ENCODE results near the gene ARHGAP9. TPM values are rescaled to one million over a fixed set of nuclear protein-coding genes. Genes with fewer than 3 reads are reported as not detected.

Gene ARHGAP9
- total RNA-seq, 2 donors from 2014 or later: 1.3 to 1.6 TPM

- H3K36me3 Mint-ChIP-seq (ENCODE audit: low read depth): peaks cover 2% of the 10 kb centered on the region
- no peak overlapping the region for H3K27ac Mint-ChIP-seq
- Histone ChIP-seq H3K4me3 (ENCODE audit: low read length) (no peak overlapping the region), H3K36me3 (ENCODE audit: control insufficient read depth, insufficient read depth, low read length) (no peaks in the 10 kb centered on the region), H3K9ac (ENCODE audit: extremely low read depth, low read length, poor library complexity, severe bottlenecking) (no peak overlapping the region), H3K9me3 (ENCODE audit: control insufficient read depth, low read length) (peaks cover 7% of the 10 kb centered on the region), H3K27me3 (ENCODE audit: control insufficient read depth, insufficient read depth, low read length, poor library complexity, severe bottlenecking) (no peaks in the 10 kb centered on the region), H3K27ac (ENCODE audit: low read depth, low read length) (no peak overlapping the region), H3K4me1 (ENCODE audit: control insufficient read depth, insufficient read depth, low read length) (peaks cover 6% of the 10 kb centered on the region)
- no peak for DNase-seq
- no peak overlapping the region for H3K4me3 Mint-ChIP-seq
- peaks cover 14% of the 10 kb centered on the region for H3K9me3 Mint-ChIP-seq
- TF ChIP-seq, protein P1, sequence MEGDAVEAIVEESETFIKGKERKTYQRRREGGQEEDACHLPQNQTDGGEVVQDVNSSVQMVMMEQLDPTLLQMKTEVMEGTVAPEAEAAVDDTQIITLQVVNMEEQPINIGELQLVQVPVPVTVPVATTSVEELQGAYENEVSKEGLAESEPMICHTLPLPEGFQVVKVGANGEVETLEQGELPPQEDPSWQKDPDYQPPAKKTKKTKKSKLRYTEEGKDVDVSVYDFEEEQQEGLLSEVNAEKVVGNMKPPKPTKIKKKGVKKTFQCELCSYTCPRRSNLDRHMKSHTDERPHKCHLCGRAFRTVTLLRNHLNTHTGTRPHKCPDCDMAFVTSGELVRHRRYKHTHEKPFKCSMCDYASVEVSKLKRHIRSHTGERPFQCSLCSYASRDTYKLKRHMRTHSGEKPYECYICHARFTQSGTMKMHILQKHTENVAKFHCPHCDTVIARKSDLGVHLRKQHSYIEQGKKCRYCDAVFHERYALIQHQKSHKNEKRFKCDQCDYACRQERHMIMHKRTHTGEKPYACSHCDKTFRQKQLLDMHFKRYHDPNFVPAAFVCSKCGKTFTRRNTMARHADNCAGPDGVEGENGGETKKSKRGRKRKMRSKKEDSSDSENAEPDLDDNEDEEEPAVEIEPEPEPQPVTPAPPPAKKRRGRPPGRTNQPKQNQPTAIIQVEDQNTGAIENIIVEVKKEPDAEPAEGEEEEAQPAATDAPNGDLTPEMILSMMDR (conservative IDR thresholded peaks at IDR 0.05): no peak
- peaks cover 1% of the 10 kb centered on the region for H3K27me3 Mint-ChIP-seq (ENCODE audit: insufficient read depth)
- 83% methylated on average over 1 of the region's 1 CpG; no CpG with 5 or more reads in 1 of the 2 experiments for WGBS, 2 experiments (ENCODE audit: insufficient coverage in 1 of 2, insufficient read length in 1 of 2)
- H3K4me1 Mint-ChIP-seq: peaks cover 9% of the 10 kb centered on the region
Measured at GRCh38 chr12:57438400-57438799, 41.3 kb downstream of the ARHGAP9 start.

- Mint-ChIP-seq H3K27ac (peak overlapping the region; percentile 55), H3K9me3 (peaks cover under 1% of the 10 kb centered on the region)
Measured at GRCh38 chr12:57435293-57435692, 44.4 kb downstream of the ARHGAP9 start.

DNA sequence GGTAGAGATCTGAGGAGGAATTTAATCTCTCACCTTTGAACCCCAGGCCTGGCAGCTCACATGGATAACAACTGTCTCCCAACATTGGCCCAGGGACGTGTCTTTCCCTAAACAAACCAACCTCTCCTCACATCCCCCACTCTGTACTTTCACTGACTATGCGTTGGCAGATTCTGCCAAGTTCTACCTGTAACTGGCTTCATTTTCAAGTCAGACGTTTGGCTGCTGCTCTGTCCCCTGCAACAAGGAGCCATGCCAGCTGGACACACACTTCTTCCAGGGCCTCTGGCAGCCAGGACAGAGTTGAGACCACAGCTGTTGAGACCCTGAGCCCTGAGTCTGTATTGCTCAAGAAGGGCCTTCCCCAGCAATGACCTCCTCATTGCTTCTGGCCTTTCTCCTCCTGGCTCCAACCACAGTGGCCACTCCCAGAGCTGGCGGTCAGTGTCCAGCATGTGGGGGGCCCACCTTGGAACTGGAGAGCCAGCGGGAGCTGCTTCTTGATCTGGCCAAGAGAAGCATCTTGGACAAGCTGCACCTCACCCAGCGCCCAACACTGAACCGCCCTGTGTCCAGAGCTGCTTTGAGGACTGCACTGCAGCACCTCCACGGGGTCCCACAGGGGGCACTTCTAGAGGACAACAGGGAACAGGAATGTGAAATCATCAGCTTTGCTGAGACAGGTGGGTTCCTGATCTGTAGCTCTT is 45.0 kb downstream of the ARHGAP9 start, which contains the start of gene INHBC:
INHBC (plus strand) TSS at position 268 of the 707 bp plus-strand sequence; CDS start at position 371, 103 bp downstream.
- H3K27ac Mint-ChIP-seq: peak within 1 kb of the TSS; percentile 55
- Histone ChIP-seq H3K27me3 (ENCODE audit: control insufficient read depth, insufficient read depth, low read length, poor library complexity, severe bottlenecking) (no peaks in the 10 kb centered on the region), H3K4me3 (ENCODE audit: low read length) (no peak within 1 kb of the TSS), H3K36me3 (ENCODE audit: control insufficient read depth, insufficient read depth, low read length) (no peaks in the 10 kb centered on the region), H3K9ac (ENCODE audit: extremely low read depth, low read length, poor library complexity, severe bottlenecking) (no peak within 1 kb of the TSS), H3K9me3 (ENCODE audit: control insufficient read depth, low read length) (no peaks in the 10 kb centered on the region), H3K4me1 (ENCODE audit: control insufficient read depth, insufficient read depth, low read length) (peaks cover 6% of the 10 kb centered on the region), H3K27ac (ENCODE audit: low read depth, low read length) (no peak within 1 kb of the TSS)
- no peaks in the 10 kb centered on the region for H3K36me3 Mint-ChIP-seq (ENCODE audit: low read depth)
- H3K4me1 Mint-ChIP-seq: peaks cover 18% of the 10 kb centered on the region
- no peaks in the 10 kb centered on the region for H3K9me3 Mint-ChIP-seq
- no peak for DNase-seq
- 76 to 88% methylated on average over 5 to 8 of the region's 8 CpGs for WGBS, 2 experiments (ENCODE audit: insufficient coverage in 1 of 2, insufficient read length in 1 of 2)
- TF ChIP-seq, protein P1 (conservative IDR thresholded peaks at IDR 0.05): no peak
- H3K4me3 Mint-ChIP-seq: no peak within 1 kb of the TSS
- no peaks in the 10 kb centered on the region for H3K27me3 Mint-ChIP-seq (ENCODE audit: insufficient read depth)

More at GRCh38 chr12:57435293-57435692, 44.4 kb downstream of the ARHGAP9 start:
- no peaks in the 10 kb centered on the region for H3K27me3 ChIP-seq (ENCODE audit: control insufficient read depth, insufficient read depth, low read length, poor library complexity, severe bottlenecking)
- 60 to 86% methylated on average over 1 to 4 of the region's 4 CpGs for WGBS, 2 experiments (ENCODE audit: insufficient coverage in 1 of 2, insufficient read length in 1 of 2)
- no peak overlapping the region for H3K4me3 Mint-ChIP-seq
- no peak overlapping the region for H3K9ac ChIP-seq (ENCODE audit: extremely low read depth, low read length, poor library complexity, severe bottlenecking)
- no peaks in the 10 kb centered on the region for H3K36me3 ChIP-seq (ENCODE audit: control insufficient read depth, insufficient read depth, low read length)
- no peaks in the 10 kb centered on the region for H3K27me3 Mint-ChIP-seq (ENCODE audit: insufficient read depth)
- no peaks in the 10 kb centered on the region for H3K36me3 Mint-ChIP-seq (ENCODE audit: low read depth)
- H3K27ac ChIP-seq (ENCODE audit: low read depth, low read length): no peak overlapping the region
- H3K4me1 ChIP-seq (ENCODE audit: control insufficient read depth, insufficient read depth, low read length): peaks cover 6% of the 10 kb centered on the region
- no peak overlapping the region for H3K4me3 ChIP-seq (ENCODE audit: low read length)
- DNase-seq: no peak
- H3K9me3 ChIP-seq (ENCODE audit: control insufficient read depth, low read length): no peaks in the 10 kb centered on the region
- TF ChIP-seq, protein P1 (conservative IDR thresholded peaks at IDR 0.05): no peak
- H3K4me1 Mint-ChIP-seq: peaks cover 15% of the 10 kb centered on the region

All from endodermal cell (in vitro differentiated cells).